GM13976 (cell line): ENCODE measurements around the gene CAMKK2.
A peak's percentile ranks its signal among the peaks of the same experiment; 100 is the strongest.
"Not testable (repeated sequence)": the region's sequence is repeated elsewhere in the genome, so short reads cannot be mapped to it uniquely, and the experiment has no call there.

Source experiments
- DNase-seq: peaks from one replicate; pipeline ENCODE4 v3.0.0; 2012; ENCODE audit warnings: low spot score
- in situ Hi-C: fragments of 300-500 bp; cut with MboI; formaldehyde crosslinking; loops from one replicate; pipeline ENCODE4 v1.12.0; 2022; ENCODE audit warnings: low sequenced_read_pairs, mixed read lengths, inconsistent platforms; ENCODE audit not compliant: unreplicated experiment
- TF ChIP-seq, protein P1 (sequence below): IDR thresholded peaks from 2 replicates; pipeline ENCODE4 v1.5.1; 2012; ENCODE audit warnings: borderline replicate concordance, mild to moderate bottlenecking; ENCODE audit not compliant: insufficient read depth; ENCODE audit errors: extremely low read depth, missing control alignments, control extremely low read depth

The CAMKK2 gene

GRCh38 chr12:121259074-121259473 is 37.4 kb downstream of the CAMKK2 start:
- in situ Hi-C loops, result no loop called here
- TF ChIP-seq, protein P1, sequence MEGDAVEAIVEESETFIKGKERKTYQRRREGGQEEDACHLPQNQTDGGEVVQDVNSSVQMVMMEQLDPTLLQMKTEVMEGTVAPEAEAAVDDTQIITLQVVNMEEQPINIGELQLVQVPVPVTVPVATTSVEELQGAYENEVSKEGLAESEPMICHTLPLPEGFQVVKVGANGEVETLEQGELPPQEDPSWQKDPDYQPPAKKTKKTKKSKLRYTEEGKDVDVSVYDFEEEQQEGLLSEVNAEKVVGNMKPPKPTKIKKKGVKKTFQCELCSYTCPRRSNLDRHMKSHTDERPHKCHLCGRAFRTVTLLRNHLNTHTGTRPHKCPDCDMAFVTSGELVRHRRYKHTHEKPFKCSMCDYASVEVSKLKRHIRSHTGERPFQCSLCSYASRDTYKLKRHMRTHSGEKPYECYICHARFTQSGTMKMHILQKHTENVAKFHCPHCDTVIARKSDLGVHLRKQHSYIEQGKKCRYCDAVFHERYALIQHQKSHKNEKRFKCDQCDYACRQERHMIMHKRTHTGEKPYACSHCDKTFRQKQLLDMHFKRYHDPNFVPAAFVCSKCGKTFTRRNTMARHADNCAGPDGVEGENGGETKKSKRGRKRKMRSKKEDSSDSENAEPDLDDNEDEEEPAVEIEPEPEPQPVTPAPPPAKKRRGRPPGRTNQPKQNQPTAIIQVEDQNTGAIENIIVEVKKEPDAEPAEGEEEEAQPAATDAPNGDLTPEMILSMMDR, result no peak
- no peak for DNase-seq

- in situ Hi-C loops, result not testable (repeated sequence)
- DNase-seq, result peak; percentile 57
Observed at GRCh38 chr12:121257704-121258449, 38.6 kb downstream of the CAMKK2 start.

GRCh38 chr12:121255433-121255832 is 41.1 kb downstream of the CAMKK2 start:
- in situ Hi-C loops, result no loop called here
- no peak for DNase-seq
- TF ChIP-seq, protein P1, result no peak

DNA sequence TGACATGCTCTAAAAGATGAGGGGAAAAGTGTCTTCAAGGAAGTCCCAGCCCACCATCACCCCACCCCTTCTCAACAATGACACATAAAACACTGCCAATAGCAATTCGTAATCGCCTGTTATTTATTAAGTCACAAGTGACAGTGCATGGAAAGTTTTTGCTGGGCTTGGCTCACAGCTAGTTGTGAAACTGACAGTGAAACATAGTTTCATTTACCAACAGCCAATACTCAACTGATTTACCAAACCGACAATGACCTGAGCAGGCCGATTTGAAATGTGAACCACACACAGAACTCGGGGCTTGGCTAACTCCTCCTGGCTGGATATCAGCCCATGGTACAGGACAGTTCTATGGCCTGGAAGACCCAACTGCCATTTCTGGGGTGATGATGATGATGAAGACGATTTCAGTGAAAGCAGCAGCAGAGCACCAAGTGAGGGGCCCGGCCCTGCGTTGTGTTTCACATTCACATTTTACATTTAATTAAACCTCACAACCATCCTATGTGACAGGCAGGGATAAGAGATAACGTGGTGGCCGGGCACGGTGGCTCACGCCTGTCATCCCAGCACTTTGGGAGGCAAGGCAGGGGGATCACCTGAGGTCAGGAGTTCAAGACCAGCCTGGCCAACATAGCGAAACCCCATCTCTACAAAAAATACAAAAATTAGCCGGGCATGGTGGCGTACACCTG is 42.7 kb downstream of the CAMKK2 start:
- in situ Hi-C loops, result no loop called here

DNA sequence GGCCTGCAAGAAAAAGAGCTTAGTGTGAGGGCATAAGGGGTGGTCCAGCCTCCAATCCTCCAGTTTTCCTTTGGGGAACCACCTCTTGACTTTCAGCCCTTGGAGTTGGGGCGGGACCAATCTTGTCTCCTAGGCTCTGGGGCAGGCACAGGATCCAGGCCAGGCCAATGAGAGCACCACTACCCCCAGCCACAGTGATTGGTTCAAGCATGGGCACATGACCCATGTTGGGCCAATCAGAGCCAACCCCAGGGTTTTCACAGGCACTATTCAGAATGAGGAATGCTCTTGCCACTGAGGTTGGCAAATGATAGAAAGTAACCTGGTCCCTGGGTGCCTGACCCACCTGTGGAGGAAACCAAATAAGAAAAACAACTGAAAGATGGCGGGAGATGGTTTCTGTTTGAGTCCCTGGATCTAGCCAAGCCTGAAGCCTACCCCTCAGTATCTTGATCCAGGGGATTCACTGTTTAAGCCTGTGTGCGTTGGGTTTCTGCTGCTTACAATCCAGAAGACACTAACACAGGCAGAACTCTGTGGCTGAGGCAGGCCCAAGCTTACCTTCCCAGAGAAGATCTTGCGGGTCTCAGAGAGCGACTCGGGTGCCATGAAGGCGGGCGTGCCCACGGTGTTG is 43.7 kb downstream of the CAMKK2 start:
- TF ChIP-seq, protein P1, result no peak
- in situ Hi-C loops, result no loop called here
- no peak for DNase-seq

More for the DNA sequence above, 42.7 kb downstream of the CAMKK2 start:
- TF ChIP-seq, protein P1, result no peak
- no peak for DNase-seq

- in situ Hi-C loops, result no loop called here
- TF ChIP-seq, protein P1, result no peak
- no peak for DNase-seq
Observed at GRCh38 chr12:121251838-121252237, 44.7 kb downstream of the CAMKK2 start.

- TF ChIP-seq, protein P1, result no peak
- no peak for DNase-seq
- in situ Hi-C loops, result no loop called here
Observed at GRCh38 chr12:121250359-121250758, 46.1 kb downstream of the CAMKK2 start.
